ENCODE measurements around the gene DNAJC15.

GRCh38 chr13:42985312-42986175, 37.8 kb upstream of the DNAJC15 start:
- TF ChIP-seq CTCF (conservative IDR thresholded peaks at IDR 0.05; ENCODE audit: low read depth, low read length): no peak
- no peak for TF ChIP-seq EZH2 (IDR thresholded peaks at IDR 0.05; ENCODE audit: borderline replicate concordance, low read depth, low read length, poor library complexity, severe bottlenecking)

All from A673 (cell line).